ENCODE data around the gene CEACAM8. TPM values are rescaled to one million over a fixed set of nuclear protein-coding genes. Genes with fewer than 3 reads are reported as not detected.
A peak's percentile ranks its signal among the peaks of the same experiment; 100 is the strongest.

CEACAM8 gene
- total RNA-seq, 2 donors from 2014 or later: not detected

GRCh38 chr19:42563352-42564210, 31.1 kb downstream of the CEACAM8 start:
- peak; percentile 79 for DNase-seq
- WGBS, 2 experiments (ENCODE audit: insufficient coverage in 1 of 2, insufficient read length in 1 of 2): 22 to 88% methylated on average over 1 to 7 of the region's 7 CpGs
- no peaks in the 10 kb centered on the region for H3K9me3 ChIP-seq (ENCODE audit: control insufficient read depth, low read length)
- no peak overlapping the region for H3K27ac ChIP-seq (ENCODE audit: low read depth, low read length)
- H3K36me3 ChIP-seq (ENCODE audit: control insufficient read depth, insufficient read depth, low read length): no peaks in the 10 kb centered on the region
- no peak overlapping the region for H3K4me3 ChIP-seq (ENCODE audit: low read length)
- H3K27me3 ChIP-seq (ENCODE audit: control insufficient read depth, insufficient read depth, low read length, poor library complexity, severe bottlenecking): no peaks in the 10 kb centered on the region
- Mint-ChIP-seq H3K36me3 (ENCODE audit: low read depth) (no peaks in the 10 kb centered on the region), H3K9me3 (no peaks in the 10 kb centered on the region), H3K27ac (no peak overlapping the region), H3K27me3 (ENCODE audit: insufficient read depth) (peaks cover 32% of the 10 kb centered on the region), H3K4me3 (no peak overlapping the region), H3K4me1 (no peaks in the 10 kb centered on the region)
- H3K9ac ChIP-seq (ENCODE audit: extremely low read depth, low read length, poor library complexity, severe bottlenecking): no peak overlapping the region
- peak; percentile 80 for TF ChIP-seq CTCF (conservative IDR thresholded peaks at IDR 0.05)
- H3K4me1 ChIP-seq (ENCODE audit: control insufficient read depth, insufficient read depth, low read length): no peaks in the 10 kb centered on the region

GRCh38 chr19:42561512-42561911, 33.2 kb downstream of the CEACAM8 start:
- H3K36me3 ChIP-seq (ENCODE audit: control insufficient read depth, insufficient read depth, low read length): no peaks in the 10 kb centered on the region
- peaks cover 9% of the 10 kb centered on the region for H3K9me3 ChIP-seq (ENCODE audit: control insufficient read depth, low read length)
- no peak overlapping the region for H3K4me3 ChIP-seq (ENCODE audit: low read length)
- Mint-ChIP-seq H3K36me3 (ENCODE audit: low read depth) (no peaks in the 10 kb centered on the region), H3K27ac (no peak overlapping the region), H3K4me3 (no peak overlapping the region), H3K4me1 (peaks cover 9% of the 10 kb centered on the region), H3K27me3 (ENCODE audit: insufficient read depth) (peaks cover 24% of the 10 kb centered on the region), H3K9me3 (peaks cover 13% of the 10 kb centered on the region)
- 92% methylated on average over 2 of the region's 2 CpGs; no CpG with 5 or more reads in 1 of the 2 experiments for WGBS, 2 experiments (ENCODE audit: insufficient coverage in 1 of 2, insufficient read length in 1 of 2)
- peak; percentile 40 for TF ChIP-seq CTCF (conservative IDR thresholded peaks at IDR 0.05)
- H3K27ac ChIP-seq (ENCODE audit: low read depth, low read length): no peak overlapping the region
- no peaks in the 10 kb centered on the region for H3K4me1 ChIP-seq (ENCODE audit: control insufficient read depth, insufficient read depth, low read length)
- no peaks in the 10 kb centered on the region for H3K27me3 ChIP-seq (ENCODE audit: control insufficient read depth, insufficient read depth, low read length, poor library complexity, severe bottlenecking)
- H3K9ac ChIP-seq (ENCODE audit: extremely low read depth, low read length, poor library complexity, severe bottlenecking): no peak overlapping the region
- no peak for DNase-seq

- no peak for TF ChIP-seq CTCF (conservative IDR thresholded peaks at IDR 0.05)
- no peak overlapping the region for H3K4me3 Mint-ChIP-seq
- peaks cover 9% of the 10 kb centered on the region for H3K4me1 Mint-ChIP-seq
- H3K4me1 ChIP-seq (ENCODE audit: control insufficient read depth, insufficient read depth, low read length): no peaks in the 10 kb centered on the region
- H3K27me3 Mint-ChIP-seq (ENCODE audit: insufficient read depth): peaks cover 24% of the 10 kb centered on the region
- H3K9me3 ChIP-seq (ENCODE audit: control insufficient read depth, low read length): peaks cover 9% of the 10 kb centered on the region
- no peaks in the 10 kb centered on the region for H3K36me3 ChIP-seq (ENCODE audit: control insufficient read depth, insufficient read depth, low read length)
- H3K4me3 ChIP-seq (ENCODE audit: low read length): no peak overlapping the region
- H3K9me3 Mint-ChIP-seq: peaks cover 13% of the 10 kb centered on the region
- 80 to 100% methylated on average over 4 of the region's 4 CpGs for WGBS, 2 experiments (ENCODE audit: insufficient coverage in 1 of 2, insufficient read length in 1 of 2)
- H3K27ac ChIP-seq (ENCODE audit: low read depth, low read length): no peak overlapping the region
- no peaks in the 10 kb centered on the region for H3K27me3 ChIP-seq (ENCODE audit: control insufficient read depth, insufficient read depth, low read length, poor library complexity, severe bottlenecking)
- H3K36me3 Mint-ChIP-seq (ENCODE audit: low read depth): no peaks in the 10 kb centered on the region
- DNase-seq: no peak
- no peak overlapping the region for H3K27ac Mint-ChIP-seq
- no peak overlapping the region for H3K9ac ChIP-seq (ENCODE audit: extremely low read depth, low read length, poor library complexity, severe bottlenecking)
Measured at GRCh38 chr19:42560731-42561130, 34.0 kb downstream of the CEACAM8 start.

All from endodermal cell (in vitro differentiated cells).